ENCODE data around the gene SBNO1.

DNA sequence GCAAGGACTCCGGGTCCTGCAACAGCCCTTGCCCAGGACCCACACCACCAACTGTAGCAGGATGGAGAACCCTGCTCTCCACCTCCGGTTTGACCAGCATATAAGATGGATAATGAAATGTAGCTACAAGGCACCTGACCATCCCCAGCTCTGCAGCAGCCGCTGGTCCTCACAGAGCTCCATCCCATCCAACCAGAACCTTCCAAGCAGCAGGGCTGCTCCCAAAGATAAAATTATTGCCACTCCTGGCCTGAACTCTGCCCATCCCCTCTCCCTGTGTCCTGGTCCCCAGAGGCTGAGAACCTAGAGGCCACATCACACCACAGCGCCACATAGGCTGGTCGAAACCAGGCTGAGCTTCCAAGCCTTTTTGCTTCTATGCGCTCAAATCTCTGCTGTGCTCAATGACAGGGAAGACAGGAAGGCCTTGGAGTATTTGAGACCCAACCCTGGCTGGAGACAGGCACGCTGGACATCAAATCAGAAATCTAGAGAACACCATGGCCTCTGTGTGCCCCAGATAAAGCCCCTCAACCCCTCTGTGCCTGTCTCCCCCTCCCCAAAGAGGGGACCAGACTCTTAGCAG is 97.2 kb downstream of the SBNO1 start:
- TF ChIP-seq CTCF (tag by site-specific recombination; IDR thresholded peaks at IDR 0.05) (no peak), ZNF416 (tag by site-specific recombination; IDR thresholded peaks at IDR 0.05) (no peak), GLI4 (tag by site-specific recombination; IDR thresholded peaks at IDR 0.05) (no peak), ZXDB (tag by site-specific recombination; IDR thresholded peaks at IDR 0.05) (no peak), ZBTB1 (tag by site-specific recombination; IDR thresholded peaks at IDR 0.05) (no peak), ZNF341 (tag by site-specific recombination; IDR thresholded peaks at IDR 0.05; ENCODE audit: low read depth) (no peak)
- TF ChIP-seq, protein P1, sequence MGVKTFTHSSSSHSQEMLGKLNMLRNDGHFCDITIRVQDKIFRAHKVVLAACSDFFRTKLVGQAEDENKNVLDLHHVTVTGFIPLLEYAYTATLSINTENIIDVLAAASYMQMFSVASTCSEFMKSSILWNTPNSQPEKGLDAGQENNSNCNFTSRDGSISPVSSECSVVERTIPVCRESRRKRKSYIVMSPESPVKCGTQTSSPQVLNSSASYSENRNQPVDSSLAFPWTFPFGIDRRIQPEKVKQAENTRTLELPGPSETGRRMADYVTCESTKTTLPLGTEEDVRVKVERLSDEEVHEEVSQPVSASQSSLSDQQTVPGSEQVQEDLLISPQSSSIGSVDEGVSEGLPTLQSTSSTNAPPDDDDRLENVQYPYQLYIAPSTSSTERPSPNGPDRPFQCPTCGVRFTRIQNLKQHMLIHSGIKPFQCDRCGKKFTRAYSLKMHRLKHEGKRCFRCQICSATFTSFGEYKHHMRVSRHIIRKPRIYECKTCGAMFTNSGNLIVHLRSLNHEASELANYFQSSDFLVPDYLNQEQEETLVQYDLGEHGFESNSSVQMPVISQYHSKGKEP (tag by site-specific recombination; IDR thresholded peaks at IDR 0.05): no peak
- TF ChIP-seq, protein P2, sequence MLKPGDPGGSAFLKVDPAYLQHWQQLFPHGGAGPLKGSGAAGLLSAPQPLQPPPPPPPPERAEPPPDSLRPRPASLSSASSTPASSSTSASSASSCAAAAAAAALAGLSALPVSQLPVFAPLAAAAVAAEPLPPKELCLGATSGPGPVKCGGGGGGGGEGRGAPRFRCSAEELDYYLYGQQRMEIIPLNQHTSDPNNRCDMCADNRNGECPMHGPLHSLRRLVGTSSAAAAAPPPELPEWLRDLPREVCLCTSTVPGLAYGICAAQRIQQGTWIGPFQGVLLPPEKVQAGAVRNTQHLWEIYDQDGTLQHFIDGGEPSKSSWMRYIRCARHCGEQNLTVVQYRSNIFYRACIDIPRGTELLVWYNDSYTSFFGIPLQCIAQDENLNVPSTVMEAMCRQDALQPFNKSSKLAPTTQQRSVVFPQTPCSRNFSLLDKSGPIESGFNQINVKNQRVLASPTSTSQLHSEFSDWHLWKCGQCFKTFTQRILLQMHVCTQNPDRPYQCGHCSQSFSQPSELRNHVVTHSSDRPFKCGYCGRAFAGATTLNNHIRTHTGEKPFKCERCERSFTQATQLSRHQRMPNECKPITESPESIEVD (tag by site-specific recombination; IDR thresholded peaks at IDR 0.05): no peak

Measured in HEK293 (cell line).